Measurements from ENCODE around the gene GH2.
A peak's percentile ranks its signal among the peaks of the same experiment; 100 is the strongest.

GH2 gene

GRCh38 chr17:63842173-63842539 lies 39.6 kb downstream of the GH2 start:
- TF ChIP-seq JUND (IDR thresholded peaks at IDR 0.05; ENCODE audit: low read depth), result no peak
- in situ Hi-C loops (cut with HindIII; ENCODE audit: low pct_unique_long_range_greater_than_20kb, low sequenced_read_pairs), result no loop called here
- no peak for DNase-seq (ENCODE audit: low read depth in 1 of 2, low spot score in 1 of 2)

GRCh38 chr17:63841350-63842172 lies 40.2 kb downstream of the GH2 start:
- peak in 1 of 2 experiments; percentile 47 for DNase-seq (ENCODE audit: low read depth in 1 of 2, low spot score in 1 of 2)
- in situ Hi-C loops (cut with HindIII; ENCODE audit: low pct_unique_long_range_greater_than_20kb, low sequenced_read_pairs), result no loop called here
- TF ChIP-seq JUND (IDR thresholded peaks at IDR 0.05; ENCODE audit: low read depth), result no peak

- peak in 1 of 2 experiments; percentile 27 for DNase-seq (ENCODE audit: low read depth in 1 of 2, low spot score in 1 of 2)
- no peak for TF ChIP-seq JUND (IDR thresholded peaks at IDR 0.05; ENCODE audit: low read depth)
- in situ Hi-C loops (cut with HindIII; ENCODE audit: low pct_unique_long_range_greater_than_20kb, low sequenced_read_pairs), result no loop called here
Observed at GRCh38 chr17:63840591-63841349, 41.0 kb downstream of the GH2 start.

GRCh38 chr17:63838631-63839171 lies 43.0 kb downstream of the GH2 start:
- TF ChIP-seq JUND (IDR thresholded peaks at IDR 0.05; ENCODE audit: low read depth), result no peak; the same call in none of the 2 replicates
- in situ Hi-C loops (cut with HindIII; ENCODE audit: low pct_unique_long_range_greater_than_20kb, low sequenced_read_pairs), result no loop called here
- peak; percentile 64 to 96 for DNase-seq (ENCODE audit: low read depth in 1 of 2, low spot score in 1 of 2)

- TF ChIP-seq JUND (IDR thresholded peaks at IDR 0.05; ENCODE audit: low read depth), result no peak
- in situ Hi-C loops (cut with HindIII; ENCODE audit: low pct_unique_long_range_greater_than_20kb, low sequenced_read_pairs), result no loop called here
- DNase-seq (ENCODE audit: low read depth in 1 of 2, low spot score in 1 of 2), result no peak
Observed at GRCh38 chr17:63837962-63838600, 43.7 kb downstream of the GH2 start.

GRCh38 chr17:63837480-63837879 lies 44.3 kb downstream of the GH2 start:
- no peak for DNase-seq (ENCODE audit: low read depth in 1 of 2, low spot score in 1 of 2)
- in situ Hi-C loops (cut with HindIII; ENCODE audit: low pct_unique_long_range_greater_than_20kb, low sequenced_read_pairs), result no loop called here
- TF ChIP-seq JUND (IDR thresholded peaks at IDR 0.05; ENCODE audit: low read depth), result no peak

- in situ Hi-C loops (cut with HindIII; ENCODE audit: low pct_unique_long_range_greater_than_20kb, low sequenced_read_pairs), result no loop called here
- TF ChIP-seq JUND (IDR thresholded peaks at IDR 0.05; ENCODE audit: low read depth), result no peak
- no peak for DNase-seq (ENCODE audit: low read depth in 1 of 2, low spot score in 1 of 2)
Observed at GRCh38 chr17:63836811-63837210, 44.9 kb downstream of the GH2 start.

GRCh38 chr17:63835167-63835720 lies 46.5 kb downstream of the GH2 start:
- no peak for DNase-seq (ENCODE audit: low read depth in 1 of 2, low spot score in 1 of 2)
- in situ Hi-C loops (cut with HindIII; ENCODE audit: low pct_unique_long_range_greater_than_20kb, low sequenced_read_pairs), result no loop called here
- no peak for TF ChIP-seq JUND (IDR thresholded peaks at IDR 0.05; ENCODE audit: low read depth)

GRCh38 chr17:63834431-63835166 lies 47.1 kb downstream of the GH2 start:
- in situ Hi-C loops (cut with HindIII; ENCODE audit: low pct_unique_long_range_greater_than_20kb, low sequenced_read_pairs), result no loop called here
- TF ChIP-seq JUND (IDR thresholded peaks at IDR 0.05; ENCODE audit: low read depth), result no peak
- DNase-seq (ENCODE audit: low read depth in 1 of 2, low spot score in 1 of 2), result peak; percentile 51 to 94

GRCh38 chr17:63833741-63834373 lies 47.9 kb downstream of the GH2 start:
- DNase-seq (ENCODE audit: low read depth in 1 of 2, low spot score in 1 of 2), result no peak
- no peak for TF ChIP-seq JUND (IDR thresholded peaks at IDR 0.05; ENCODE audit: low read depth)
- in situ Hi-C loops (cut with HindIII; ENCODE audit: low pct_unique_long_range_greater_than_20kb, low sequenced_read_pairs), result no loop called here

GRCh38 chr17:63833026-63833740 lies 48.6 kb downstream of the GH2 start:
- TF ChIP-seq JUND (IDR thresholded peaks at IDR 0.05; ENCODE audit: low read depth), result no peak
- DNase-seq (ENCODE audit: low read depth in 1 of 2, low spot score in 1 of 2), result no peak
- in situ Hi-C loops (cut with HindIII; ENCODE audit: low pct_unique_long_range_greater_than_20kb, low sequenced_read_pairs), result no loop called here
